ENCODE data around the gene MGRN1.

Gene MGRN1

DNA sequence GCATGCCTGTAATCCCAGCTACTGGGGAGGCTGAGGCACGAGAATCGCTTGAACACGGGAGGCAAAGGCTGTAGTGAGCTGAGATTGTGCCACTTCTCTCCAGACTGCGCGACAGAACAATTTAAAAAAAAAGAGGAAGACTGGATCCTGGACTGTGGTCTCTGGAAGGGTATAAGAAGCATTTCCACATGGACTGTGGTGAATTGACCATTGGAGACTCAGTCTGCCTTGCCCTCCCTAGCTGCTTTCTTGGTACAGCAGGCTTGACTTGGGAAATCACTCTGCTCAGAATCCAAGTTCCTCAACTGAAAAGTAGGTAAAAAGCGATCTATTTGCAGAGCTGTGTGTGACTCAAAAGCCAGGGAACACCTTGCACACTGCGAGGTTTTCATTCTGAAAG, 1.0 kb upstream of the MGRN1 start:
- no peak for DNase-seq

- peak in 38 of 51 donors; percentile 18 to 68 (median 40) for DNase-seq
These were observed 367 bp downstream of the MGRN1 start for GRCh38 chr16:4624827-4625559.

DNA sequence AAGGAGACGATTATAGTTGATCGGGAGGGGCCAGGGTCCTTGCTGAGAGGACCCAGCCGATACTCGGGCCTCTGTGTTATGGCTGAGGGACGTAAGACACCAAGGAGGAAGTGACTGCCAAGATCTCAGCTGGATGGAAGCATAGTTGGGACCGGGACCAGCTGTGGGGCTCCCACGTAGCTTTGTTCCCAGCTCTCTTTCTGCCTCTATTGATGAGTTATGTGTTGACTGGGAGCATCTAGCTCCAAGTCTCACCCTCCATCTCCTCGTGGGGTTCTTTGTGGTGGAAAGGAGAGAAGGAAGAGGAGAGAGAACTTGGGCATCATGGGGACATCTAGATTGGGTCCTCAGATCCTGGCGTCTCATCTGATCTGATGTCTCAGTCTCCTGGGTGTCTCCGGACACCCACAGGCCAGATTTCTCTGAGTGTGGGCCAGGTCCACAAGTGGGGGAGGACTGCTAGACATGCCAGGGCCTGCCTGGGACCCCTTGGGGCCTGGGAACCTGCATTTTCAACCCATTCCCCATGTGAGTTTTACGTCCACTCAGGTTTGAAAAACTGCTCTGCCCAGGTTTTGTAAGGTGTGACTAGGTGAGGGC, 1.0 kb downstream of the MGRN1 start:
- DNase-seq, result no peak

DNA sequence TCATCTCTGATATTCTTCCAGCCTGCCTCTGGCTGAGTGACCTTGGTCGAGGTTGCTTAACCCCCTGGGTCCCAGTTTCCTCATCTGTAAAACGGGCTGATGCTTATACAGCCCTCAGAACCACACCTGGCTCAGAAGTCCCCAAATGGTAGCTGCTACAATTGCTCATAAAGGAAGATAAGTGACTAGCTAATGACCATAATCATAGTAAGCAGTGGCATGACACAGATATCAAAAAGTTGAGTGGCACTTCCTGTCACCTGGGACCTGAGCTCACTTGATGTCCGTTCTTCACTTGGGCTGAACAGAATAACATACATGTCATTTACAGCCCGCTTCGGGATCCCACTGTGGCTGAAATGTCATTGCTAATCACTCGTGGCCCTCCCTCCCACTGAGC, 1.8 kb downstream of the MGRN1 start:
- DNase-seq, result no peak

GRCh38 chr16:4628283-4628682, 3.7 kb downstream of the MGRN1 start:
- no peak for DNase-seq

DNA sequence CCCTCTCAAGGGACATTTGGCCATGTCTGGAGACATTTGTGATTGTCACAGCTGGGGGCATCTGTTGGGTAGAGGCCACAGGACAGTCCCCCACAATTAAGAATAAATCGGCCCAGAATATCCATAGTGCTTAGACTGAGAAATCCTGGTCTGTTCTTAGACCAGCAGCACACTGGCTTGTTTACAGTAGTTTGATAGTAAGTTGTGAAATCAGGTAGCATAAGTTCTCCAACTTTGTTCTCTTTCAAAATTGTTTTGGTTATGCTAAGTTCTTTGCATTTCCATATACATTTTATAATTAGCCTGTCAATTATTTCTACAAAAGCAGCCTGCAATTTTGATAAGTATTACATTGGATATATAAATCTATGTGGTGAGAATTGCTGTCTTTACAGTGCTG, 6.8 kb downstream of the MGRN1 start:
- no peak for DNase-seq

GRCh38 chr16:4633910-4634635, 9.4 kb downstream of the MGRN1 start:
- no peak for DNase-seq

DNA sequence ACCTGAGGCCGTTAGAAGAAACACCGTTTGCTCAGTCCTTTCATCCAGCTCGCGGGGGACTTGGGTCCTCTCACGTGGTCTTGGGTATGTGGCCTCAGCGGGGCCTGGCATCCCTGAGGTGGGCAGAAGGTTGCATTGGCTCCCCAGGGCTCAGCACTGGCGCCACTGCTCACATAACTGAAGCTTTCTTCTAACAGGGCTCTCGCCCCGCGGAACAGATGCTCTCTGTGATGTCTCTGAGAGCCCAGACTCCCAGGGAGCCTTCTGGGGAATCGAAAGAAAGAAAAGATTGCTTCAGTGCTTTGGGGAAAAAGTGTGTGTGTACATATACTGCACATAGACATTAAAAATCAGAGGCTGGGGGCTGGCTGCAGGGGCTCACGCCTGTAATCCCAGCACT, 10.1 kb downstream of the MGRN1 start:
- peak in 4 of 51 donors; percentile 11 to 21 (median 14) for DNase-seq

GRCh38 chr16:4636196-4636595, 11.6 kb downstream of the MGRN1 start:
- DNase-seq, result no peak

DNA sequence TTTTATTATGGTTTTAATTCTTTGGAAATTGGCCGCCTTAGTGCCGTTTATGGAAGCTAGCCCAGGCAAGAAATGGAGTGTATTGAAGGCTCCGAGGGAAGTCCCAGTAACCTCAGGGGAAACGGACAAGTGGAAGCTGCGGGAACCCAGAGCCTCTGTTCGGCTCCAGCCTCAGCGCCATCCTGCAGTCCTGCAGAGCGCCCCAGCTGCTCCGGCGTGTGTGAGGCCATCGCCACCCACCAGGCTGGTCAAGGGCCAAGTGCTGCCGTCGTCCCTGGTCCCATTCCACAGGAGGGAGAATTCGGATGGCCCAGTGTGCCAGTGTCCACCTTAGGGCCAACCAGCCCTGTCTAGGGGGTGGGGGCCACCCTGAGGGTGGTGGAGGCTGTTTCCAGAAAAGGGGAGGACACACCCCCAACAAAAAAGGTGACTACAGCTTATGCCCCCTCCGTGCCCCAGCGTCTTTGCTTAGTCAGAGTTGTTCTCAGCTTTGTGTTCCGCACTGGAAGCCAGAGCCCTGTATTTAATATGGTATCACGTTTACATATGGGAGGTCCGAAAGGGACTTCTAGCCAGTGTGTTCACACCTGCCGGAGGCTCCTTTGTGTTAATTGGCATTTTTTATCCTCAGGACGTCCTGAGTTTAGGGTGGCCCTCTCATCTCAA, 13.0 kb downstream of the MGRN1 start:
- DNase-seq, result peak in 23 of 51 donors; percentile 8 to 43 (median 26)

GRCh38 chr16:4639899-4640509, 15.4 kb downstream of the MGRN1 start:
- no peak for DNase-seq

DNA sequence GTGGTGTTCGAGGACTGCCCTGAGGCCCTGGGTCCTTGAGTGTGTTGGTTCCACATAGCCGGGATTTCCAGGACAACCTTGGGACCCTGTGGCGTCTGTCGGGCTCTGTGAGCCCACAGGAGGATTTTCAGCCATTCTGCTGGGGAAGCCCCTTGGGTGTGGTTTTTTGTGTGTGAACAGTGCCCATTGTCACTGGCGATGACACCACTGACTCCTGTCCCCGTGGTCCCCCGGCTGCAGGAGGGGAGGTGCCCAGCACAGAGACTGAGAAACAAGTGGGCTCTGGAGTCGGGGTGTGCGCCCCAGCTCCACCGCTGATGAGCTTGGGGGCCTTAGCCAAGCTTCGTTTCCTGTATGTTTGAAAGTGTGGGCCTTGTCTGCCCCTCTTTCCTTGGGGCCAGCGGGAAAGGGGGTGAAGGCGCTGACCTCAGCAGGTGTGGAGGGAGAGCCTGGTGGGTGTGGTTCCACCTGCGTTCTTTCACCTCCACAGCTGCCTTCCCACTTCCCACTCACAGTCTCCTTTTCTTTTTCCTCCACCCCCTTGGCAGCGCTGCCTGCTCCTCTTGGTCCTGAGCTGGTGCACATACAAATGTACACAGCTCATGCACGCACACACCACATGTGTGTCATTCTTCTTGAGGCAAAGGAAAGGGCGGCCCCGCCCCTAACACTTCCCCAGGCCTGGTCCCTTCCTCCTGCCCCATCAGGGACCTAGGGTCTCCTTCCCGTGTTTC, 16.1 kb downstream of the MGRN1 start:
- DNase-seq, result peak in 1 of 51 donors; percentile 12

DNA sequence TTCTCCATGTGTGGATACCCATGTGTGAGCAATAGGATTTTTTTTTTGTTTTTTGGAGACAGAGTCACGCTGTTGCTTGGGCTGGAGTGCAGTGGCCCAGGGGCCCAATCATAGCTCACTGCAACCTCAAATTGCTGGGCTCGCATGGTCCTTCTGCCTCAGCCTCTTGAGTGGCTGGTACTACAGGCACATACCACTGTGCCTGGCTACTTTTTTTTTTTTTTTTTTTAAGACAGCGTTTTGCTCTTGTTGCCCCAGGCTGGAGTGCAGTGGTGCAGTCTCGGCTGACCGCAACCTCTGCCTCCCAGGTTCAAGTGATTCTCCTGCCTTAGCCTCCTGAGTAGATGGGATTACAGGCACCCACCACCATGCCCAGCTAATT, 16.7 kb downstream of the MGRN1 start:
- no peak for DNase-seq

- DNase-seq, result no peak
These were observed 17.3 kb downstream of the MGRN1 start for GRCh38 chr16:4641895-4642294.

DNA sequence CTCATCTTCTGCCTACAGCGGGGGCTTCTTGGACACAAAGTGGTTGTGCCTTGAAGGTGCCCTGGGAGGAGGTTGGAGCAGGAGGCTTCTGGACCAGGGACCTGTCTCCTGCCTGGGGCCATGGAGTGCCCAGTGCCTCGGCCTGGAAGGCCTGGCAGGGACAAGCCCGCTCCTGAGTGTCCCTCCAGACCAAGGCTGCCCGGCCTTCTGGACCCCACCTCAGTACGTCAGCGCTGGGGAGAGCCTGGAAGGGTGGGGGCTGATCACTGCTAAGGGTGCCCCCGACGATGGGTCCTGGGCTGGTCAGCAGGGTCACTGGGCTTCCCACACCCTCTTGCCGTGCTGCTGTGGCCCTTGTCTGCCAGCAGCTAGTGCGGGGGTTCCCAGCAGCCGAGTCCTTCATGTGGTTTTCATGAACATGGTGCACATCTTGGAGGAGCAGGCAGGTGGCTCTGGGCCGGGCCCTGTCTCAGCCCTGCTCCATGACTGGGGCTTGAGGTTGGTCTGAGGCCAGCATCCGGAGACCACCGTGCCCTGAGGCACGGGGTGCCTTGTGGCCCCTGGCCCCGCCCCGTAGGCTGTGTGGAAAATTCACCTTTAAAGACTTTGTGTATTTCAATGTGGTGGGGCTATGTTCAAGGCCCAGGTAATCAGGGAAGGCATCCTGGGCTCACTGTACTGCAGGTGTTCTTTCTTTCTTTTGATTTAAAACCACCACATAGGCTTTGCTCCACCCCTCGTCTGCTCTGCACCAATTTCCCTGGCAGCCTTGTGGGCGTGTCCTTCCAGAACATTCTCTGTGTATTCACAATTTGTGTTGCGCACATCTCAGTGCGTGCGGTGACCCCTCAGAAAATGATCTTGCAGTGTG, 22.4 kb downstream of the MGRN1 start:
- no peak for DNase-seq

- no peak for DNase-seq
These were observed 23.0 kb downstream of the MGRN1 start for GRCh38 chr16:4647644-4647980.

DNA sequence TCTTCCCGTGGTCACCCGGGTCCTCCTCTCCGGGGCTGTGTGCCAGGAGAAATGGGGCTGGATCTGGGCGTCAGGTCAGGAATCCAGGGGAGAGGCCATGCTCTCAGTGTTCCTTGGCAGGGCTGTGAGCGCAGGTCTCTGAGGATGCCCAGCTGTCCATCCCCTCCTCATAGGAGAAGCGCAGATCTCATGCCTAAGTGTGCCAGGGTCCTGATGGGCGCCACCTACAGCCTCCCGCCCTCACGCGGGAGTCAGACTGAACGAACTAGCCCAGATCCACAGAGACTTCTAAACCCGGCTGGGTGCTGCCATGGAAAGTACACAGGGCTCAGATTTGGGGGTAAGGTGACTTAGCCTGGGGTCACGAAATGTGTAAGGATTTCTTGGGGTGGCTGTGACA, 24.3 kb downstream of the MGRN1 start:
- DNase-seq, result no peak

DNA sequence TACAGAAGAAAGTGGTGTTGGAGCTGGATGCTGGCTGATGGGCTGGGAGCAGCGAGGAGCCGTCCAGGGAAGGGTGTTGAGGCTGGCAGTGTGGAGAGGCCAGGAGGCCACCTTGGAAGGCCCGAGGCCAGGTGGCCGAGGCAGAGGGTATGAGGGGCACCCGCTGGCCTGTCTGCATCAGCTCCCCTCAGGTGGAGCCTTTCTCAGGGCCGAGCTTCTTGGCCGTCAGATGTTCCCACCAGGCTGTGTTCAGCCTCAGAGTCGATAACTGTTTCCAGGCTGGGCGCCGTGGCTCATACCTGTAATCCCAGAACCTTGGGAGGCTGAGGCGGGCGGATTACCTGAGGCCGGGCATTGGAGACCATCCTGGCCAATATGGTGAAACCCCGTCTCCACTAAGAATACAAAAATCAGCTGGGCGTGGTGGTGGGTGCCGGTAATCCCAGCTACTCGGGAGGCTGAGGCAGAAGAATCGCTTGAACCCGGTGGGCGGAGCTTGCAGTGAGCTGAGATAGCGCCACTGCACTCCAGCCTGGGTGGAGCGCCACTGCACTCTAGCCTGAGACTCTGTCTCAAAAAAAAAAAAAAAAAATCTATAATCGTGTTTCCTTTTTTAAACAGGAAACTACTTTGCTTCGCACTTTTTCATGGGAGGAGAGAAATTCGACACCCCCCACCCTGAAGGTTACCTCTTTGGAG, 25.3 kb downstream of the MGRN1 start:
- no peak for DNase-seq

- DNase-seq, result peak in 6 of 51 donors; percentile 2 to 39 (median 20)
These were observed 25.9 kb downstream of the MGRN1 start for GRCh38 chr16:4650443-4651074.
